Naive thymus-derived CD4-positive, alpha-beta T cell (primary cell): Measurements from ENCODE around the gene PDE9A. TPM values are rescaled to one million over a fixed set of nuclear protein-coding genes. Genes with fewer than 3 reads are reported as not detected.
A peak's percentile ranks its signal among the peaks of the same experiment; 100 is the strongest.

Experiments used
- ATAC-seq: fragments of 150-1000 bp; cut with Tn5 transposase; 2 replicates; pipeline ENCODE4 v1.10.0; 2021; ENCODE audit warnings: mild to moderate bottlenecking, moderate library complexity
- CTCF ChIA-PET: fragments of 350-600 bp; sonication (Branson Sonifier 250); formaldehyde crosslinking; loops from one replicate; lab custom pipeline; 2021; ENCODE audit warnings: antibody characterized with exemption; lab: Charles Lee
- POLR2A ChIA-PET: fragments of 350-600 bp; sonication (Branson Sonifier 250); formaldehyde crosslinking; loops from one replicate; lab custom pipeline; 2021; ENCODE audit warnings: antibody characterized with exemption, inconsistent platforms; lab: Charles Lee
- DNase-seq, 9 donors: peaks; one replicate each; pipeline versions ENCODE4 v3.0.0 to v3.0.0-alpha.2; 2020 to 2022; ENCODE audit warnings: mixed read lengths in 1 of 9
- H3K27ac ChIP-seq: one replicate; pipeline ENCODE4 v1.7.0; 2013; ENCODE audit warnings: mild to moderate bottlenecking, low read depth, low read length, moderate library complexity
- H3K27me3 ChIP-seq, 2 donors: one replicate each; pipeline ENCODE4 v1.7.0; 2013; ENCODE audit warnings: low read length in 2 of 2, mild to moderate bottlenecking in 2 of 2, moderate library complexity in 2 of 2; ENCODE audit not compliant: control insufficient read depth in 2 of 2, insufficient read depth in 2 of 2
- H3K36me3 ChIP-seq, 3 experiments: 1 replicate in 2 of 3; 2 replicates in 1 of 3; pipeline ENCODE4 v1.7.0; 2013; ENCODE audit warnings: low read length in 3 of 3, mild to moderate bottlenecking in 3 of 3, moderate library complexity in 1 of 3; ENCODE audit not compliant: insufficient read depth in 3 of 3, control insufficient read depth in 2 of 3
- H3K4me1 ChIP-seq, 2 donors: one replicate each; pipeline ENCODE4 v1.7.0; 2013; ENCODE audit warnings: low read length in 2 of 2, mild to moderate bottlenecking in 2 of 2, moderate library complexity in 1 of 2; ENCODE audit not compliant: control insufficient read depth in 2 of 2, insufficient read depth in 2 of 2
- H3K4me3 ChIP-seq: 2 replicates; pipeline ENCODE4 v1.7.0; 2013; ENCODE audit warnings: mild to moderate bottlenecking, low read length
- H3K9me3 ChIP-seq, 3 experiments: 1 replicate in 2 of 3; 2 replicates in 1 of 3; pipeline ENCODE4 v1.7.0; 2013; ENCODE audit warnings: low read length in 3 of 3; ENCODE audit not compliant: control insufficient read depth in 2 of 3
- H3K27ac Mint-ChIP-seq, 9 donors: one replicate each; pipeline ENCODE4 v1.8.0; 2020 to 2022; ENCODE audit warnings: mixed read lengths in 9 of 9, mild to moderate bottlenecking in 8 of 9, moderate library complexity in 5 of 9, inconsistent platforms in 2 of 9
- H3K27me3 Mint-ChIP-seq, 5 donors: one replicate each; pipeline ENCODE4 v1.8.0; 2021 to 2022; ENCODE audit warnings: mixed read lengths in 5 of 5, mild to moderate bottlenecking in 1 of 5
- H3K36me3 Mint-ChIP-seq, 5 donors: one replicate each; pipeline ENCODE4 v1.8.0; 2020 to 2022; ENCODE audit warnings: mixed read lengths in 5 of 5, mild to moderate bottlenecking in 3 of 5, inconsistent platforms in 1 of 5
- H3K4me1 Mint-ChIP-seq, 7 donors: one replicate each; pipeline ENCODE4 v1.8.0; 2020 to 2022; ENCODE audit warnings: mixed read lengths in 7 of 7, mild to moderate bottlenecking in 3 of 7, inconsistent platforms in 1 of 7
- H3K4me3 Mint-ChIP-seq, 10 donors: one replicate each; pipeline ENCODE4 v1.8.0; 2020 to 2022; ENCODE audit warnings: mild to moderate bottlenecking in 10 of 10, mixed read lengths in 10 of 10, moderate library complexity in 6 of 10, inconsistent platforms in 2 of 10
- H3K9me3 Mint-ChIP-seq, 11 donors: one replicate each; pipeline ENCODE4 v1.8.0; 2020 to 2022; ENCODE audit warnings: mixed read lengths in 11 of 11, mild to moderate bottlenecking in 4 of 11, inconsistent platforms in 1 of 11, moderate library complexity in 1 of 11
- intact Hi-C, 2 donors: fragments of 100-400 bp; cut with micrococcal nuclease; formaldehyde crosslinking; loops; one replicate each; pipeline ENCODE4 v1.15.1; 2023
- polyA plus RNA-seq, 2 donors: library from polyadenylated mRNA; unstranded; fragments of 300-500 nt; fragmentation: Illumina TruSeq; gene quantifications; one replicate each; pipeline ENCODE4 v1.2.3, GENCODE V29; 2021
- total RNA-seq, 6 experiments: library from RNA in 5 of 6; stranded (reverse) in 5 of 6; gene quantifications; 1 replicate in 5 of 6; 2 replicates in 1 of 6; pipeline ENCODE4 v1.2.3 and lab custom pipeline; 2021 to 2026

Gene PDE9A
- total and polyA plus RNA-seq, 7 experiments from 2014 or later, result 5.9 to 18.4 (median 14.7) TPM

GRCh38 chr21:42645211-42646075 lies 8.0 kb upstream of the PDE9A start:
- Histone ChIP-seq H3K27ac (no peak overlapping the region), H3K4me3 (no peak overlapping the region), H3K27me3 (no peaks in the 10 kb centered on the region), H3K36me3 (no peaks in the 10 kb centered on the region), H3K9me3 (no peaks in the 10 kb centered on the region), H3K4me1 (no peaks in the 10 kb centered on the region)
- ChIA-PET CTCF (interaction anchor here (1.5 kb wide), 1 partner anchor 9 kb away, joined by 5 read pairs; no protein-coding TSS in a partner anchor), POLR2A (interaction anchor here (0.6 kb wide), 1 partner anchor 62 kb away, joined by 3 read pairs; no protein-coding TSS in a partner anchor)
- Mint-ChIP-seq H3K27ac (no peak overlapping the region), H3K4me3 (no peak overlapping the region), H3K9me3 (no peaks in the 10 kb centered on the region), H3K36me3 (no peaks in the 10 kb centered on the region), H3K27me3 (peaks cover 0 to 16% (median 3%) of the 10 kb centered on the region in 5 donors), H3K4me1 (no peaks in the 10 kb centered on the region)
- ATAC-seq, result no peak
- intact Hi-C loops, result no loop called here
- no peak for DNase-seq

- Histone ChIP-seq H3K4me3 (no peak overlapping the region), H3K4me1 (no peaks in the 10 kb centered on the region), H3K27ac (no peak overlapping the region), H3K36me3 (no peaks in the 10 kb centered on the region), H3K27me3 (no peaks in the 10 kb centered on the region), H3K9me3 (no peaks in the 10 kb centered on the region)
- CTCF ChIA-PET, result no interaction called here
- Mint-ChIP-seq H3K27me3 (peaks cover 0 to 16% (median 3%) of the 10 kb centered on the region in 5 donors), H3K27ac (no peak overlapping the region), H3K9me3 (no peaks in the 10 kb centered on the region), H3K4me1 (no peaks in the 10 kb centered on the region), H3K36me3 (no peaks in the 10 kb centered on the region), H3K4me3 (no peak overlapping the region)
- no peak for DNase-seq
- intact Hi-C loops, result no loop called here
- POLR2A ChIA-PET, result no interaction called here
- ATAC-seq, result no peak
Measured at GRCh38 chr21:42646076-42646825, 7.2 kb upstream of the PDE9A start.

- Mint-ChIP-seq H3K4me1 (no peaks in the 10 kb centered on the region), H3K27me3 (peaks cover 0 to 18% (median 3%) of the 10 kb centered on the region in 5 donors), H3K27ac (no peak overlapping the region), H3K4me3 (no peak overlapping the region), H3K36me3 (no peaks in the 10 kb centered on the region), H3K9me3 (no peaks in the 10 kb centered on the region)
- intact Hi-C loops, result no loop called here
- no peak for DNase-seq
- ChIA-PET CTCF (no interaction called here), POLR2A (no interaction called here)
- Histone ChIP-seq H3K4me1 (no peaks in the 10 kb centered on the region), H3K36me3 (no peaks in the 10 kb centered on the region), H3K27ac (no peak overlapping the region), H3K27me3 (no peaks in the 10 kb centered on the region), H3K9me3 (no peaks in the 10 kb centered on the region), H3K4me3 (no peak overlapping the region)
- no peak for ATAC-seq
Measured at GRCh38 chr21:42646836-42647235, 6.6 kb upstream of the PDE9A start.

GRCh38 chr21:42648606-42649005 lies 4.8 kb upstream of the PDE9A start:
- Histone ChIP-seq H3K36me3 (no peaks in the 10 kb centered on the region), H3K4me3 (no peak overlapping the region), H3K27ac (no peak overlapping the region), H3K4me1 (no peaks in the 10 kb centered on the region), H3K9me3 (no peaks in the 10 kb centered on the region), H3K27me3 (no peaks in the 10 kb centered on the region)
- H3K27ac Mint-ChIP-seq, result no peak overlapping the region
- peaks cover 0 to 6% (median 3%) of the 10 kb centered on the region in 7 donors for H3K4me1 Mint-ChIP-seq
- intact Hi-C loops, result no loop called here
- POLR2A ChIA-PET, result no interaction called here
- peaks cover 0 to 25% (median 0%) of the 10 kb centered on the region in 5 donors for H3K27me3 Mint-ChIP-seq
- H3K36me3 Mint-ChIP-seq, result no peaks in the 10 kb centered on the region
- CTCF ChIA-PET, result no interaction called here
- DNase-seq (no peak), ATAC-seq (no peak)
- H3K9me3 Mint-ChIP-seq, result no peaks in the 10 kb centered on the region
- H3K4me3 Mint-ChIP-seq, result no peak overlapping the region

GRCh38 chr21:42649122-42650032 lies 4.0 kb upstream of the PDE9A start:
- peaks cover 0 to 26% (median 0%) of the 10 kb centered on the region in 5 donors for H3K27me3 Mint-ChIP-seq
- H3K27ac Mint-ChIP-seq, result peak overlapping the region in 1 of 9 donors; percentile 26
- no peaks in the 10 kb centered on the region for H3K36me3 Mint-ChIP-seq
- DNase-seq (no peak), ATAC-seq (no peak)
- H3K27me3 ChIP-seq, result no peaks in the 10 kb centered on the region
- ChIA-PET POLR2A (no interaction called here), CTCF (no interaction called here)
- no peaks in the 10 kb centered on the region for H3K36me3 ChIP-seq
- H3K4me1 ChIP-seq, result peaks cover 0 to 1% of the 10 kb centered on the region in 2 donors
- no peak overlapping the region for H3K4me3 Mint-ChIP-seq
- H3K9me3 ChIP-seq, result no peaks in the 10 kb centered on the region
- intact Hi-C loops, result loop anchor here (5.0 kb wide), 2 partner anchors 57 to 183 kb away; no protein-coding TSS in a partner anchor
- H3K4me3 ChIP-seq, result no peak overlapping the region
- H3K4me1 Mint-ChIP-seq, result peaks cover 0 to 6% (median 3%) of the 10 kb centered on the region in 7 donors
- no peaks in the 10 kb centered on the region for H3K9me3 Mint-ChIP-seq
- no peak overlapping the region for H3K27ac ChIP-seq

- no peak overlapping the region for H3K27ac ChIP-seq
- H3K27me3 ChIP-seq, result peaks cover 0 to 3% of the 10 kb centered on the region in 2 donors
- ATAC-seq, result no peak
- peaks cover 0 to 33% (median 0%) of the 10 kb centered on the region in 5 donors for H3K27me3 Mint-ChIP-seq
- CTCF ChIA-PET, result no interaction called here
- H3K36me3 ChIP-seq, result no peaks in the 10 kb centered on the region
- H3K4me3 ChIP-seq, result no peak overlapping the region
- no peak for DNase-seq
- H3K9me3 ChIP-seq, result no peaks in the 10 kb centered on the region
- no peak overlapping the region for H3K27ac Mint-ChIP-seq
- H3K9me3 Mint-ChIP-seq, result no peaks in the 10 kb centered on the region
- H3K36me3 Mint-ChIP-seq, result no peaks in the 10 kb centered on the region
- intact Hi-C loops, result loop anchor here (5.0 kb wide), 2 partner anchors 58 to 182 kb away; no protein-coding TSS in a partner anchor
- POLR2A ChIA-PET, result no interaction called here
- H3K4me1 ChIP-seq, result peaks cover 0 to 8% of the 10 kb centered on the region in 2 donors
- H3K4me1 Mint-ChIP-seq, result peaks cover 5 to 11% (median 10%) of the 10 kb centered on the region in 7 donors
- no peak overlapping the region for H3K4me3 Mint-ChIP-seq
Measured at GRCh38 chr21:42650033-42650370, 3.4 kb upstream of the PDE9A start.
